Measurements from ENCODE around the gene RAPGEF1.

DNA sequence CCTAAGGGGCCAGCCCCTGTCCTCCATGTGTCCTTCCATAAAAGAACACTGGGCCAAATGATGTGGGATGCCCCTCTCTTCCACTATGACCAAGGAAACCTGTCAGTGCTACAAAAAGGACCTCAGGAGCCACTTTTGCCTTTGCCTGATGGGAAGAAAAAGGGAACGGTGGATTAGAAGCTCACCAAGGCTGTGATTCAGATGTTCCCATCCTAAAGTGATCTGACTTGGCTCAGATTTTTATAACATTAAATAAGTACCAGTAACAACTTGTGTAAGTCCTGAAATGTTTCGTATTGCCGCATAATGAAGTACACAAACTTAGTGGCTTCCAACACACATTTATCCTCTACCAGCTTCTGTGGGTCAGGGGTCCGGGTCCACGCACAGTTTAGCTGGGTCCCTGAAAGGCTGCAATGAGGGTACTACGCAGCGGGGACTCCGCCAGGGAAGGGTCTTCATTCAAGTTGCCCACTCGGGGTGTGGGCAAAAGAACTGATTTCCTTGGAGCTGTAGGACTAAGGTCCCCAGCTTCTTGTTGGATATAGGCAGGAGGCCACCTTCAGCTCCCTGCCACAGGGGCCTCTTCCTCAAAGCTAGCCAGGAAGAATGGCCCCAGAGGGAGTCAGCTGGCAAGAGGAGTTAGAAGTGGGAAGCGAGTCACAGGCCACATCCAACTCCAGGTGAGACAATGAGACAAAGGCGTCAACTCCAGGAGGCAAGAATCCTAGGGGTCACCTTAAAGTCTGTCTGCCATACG, 60.4 kb downstream of the RAPGEF1 start:
- TF ChIP-seq POLR2AphosphoS5 (IDR thresholded peaks at IDR 0.05) (no peak), POLR2A (IDR thresholded peaks at IDR 0.05) (no peak), EP300 (IDR thresholded peaks at IDR 0.05) (no peak)
- TF ChIP-seq, protein P1, sequence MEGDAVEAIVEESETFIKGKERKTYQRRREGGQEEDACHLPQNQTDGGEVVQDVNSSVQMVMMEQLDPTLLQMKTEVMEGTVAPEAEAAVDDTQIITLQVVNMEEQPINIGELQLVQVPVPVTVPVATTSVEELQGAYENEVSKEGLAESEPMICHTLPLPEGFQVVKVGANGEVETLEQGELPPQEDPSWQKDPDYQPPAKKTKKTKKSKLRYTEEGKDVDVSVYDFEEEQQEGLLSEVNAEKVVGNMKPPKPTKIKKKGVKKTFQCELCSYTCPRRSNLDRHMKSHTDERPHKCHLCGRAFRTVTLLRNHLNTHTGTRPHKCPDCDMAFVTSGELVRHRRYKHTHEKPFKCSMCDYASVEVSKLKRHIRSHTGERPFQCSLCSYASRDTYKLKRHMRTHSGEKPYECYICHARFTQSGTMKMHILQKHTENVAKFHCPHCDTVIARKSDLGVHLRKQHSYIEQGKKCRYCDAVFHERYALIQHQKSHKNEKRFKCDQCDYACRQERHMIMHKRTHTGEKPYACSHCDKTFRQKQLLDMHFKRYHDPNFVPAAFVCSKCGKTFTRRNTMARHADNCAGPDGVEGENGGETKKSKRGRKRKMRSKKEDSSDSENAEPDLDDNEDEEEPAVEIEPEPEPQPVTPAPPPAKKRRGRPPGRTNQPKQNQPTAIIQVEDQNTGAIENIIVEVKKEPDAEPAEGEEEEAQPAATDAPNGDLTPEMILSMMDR (IDR thresholded peaks at IDR 0.05), result no peak

All from sigmoid colon (tissue), 4 donors.